GM10266 (cell line): ENCODE results near the gene PLD5.
"Not testable (repeated sequence)": the region's sequence is repeated elsewhere in the genome, so short reads cannot be mapped to it uniquely, and the experiment has no call there.

Experiments used
- DNase-seq: peaks from one replicate; pipeline ENCODE4 v3.0.0; 2012; ENCODE audit errors: extremely low spot score
- CTCF ChIP-seq: IDR thresholded peaks from 2 replicates; pipeline ENCODE4 v1.5.1; 2012; ENCODE audit warnings: mild to moderate bottlenecking, low read depth; ENCODE audit not compliant: control insufficient read depth, insufficient read depth; ENCODE audit errors: missing control alignments

PLD5 gene

GRCh38 chr1:242120432-242120831 lies 404.1 kb downstream of the PLD5 start:
- TF ChIP-seq CTCF = no peak
- DNase-seq = no peak

- no peak for DNase-seq
- TF ChIP-seq CTCF = no peak
Observed at GRCh38 chr1:242100921-242101320, 423.6 kb downstream of the PLD5 start.

GRCh38 chr1:242097283-242097682 lies 427.2 kb downstream of the PLD5 start:
- not testable (repeated sequence) for DNase-seq

- DNase-seq = no peak
- TF ChIP-seq CTCF = no peak
Observed at GRCh38 chr1:242093116-242093515, 431.4 kb downstream of the PLD5 start.

- DNase-seq = no peak
- no peak for TF ChIP-seq CTCF
Observed at GRCh38 chr1:242089911-242090310, 434.6 kb downstream of the PLD5 start.

- no peak for DNase-seq
- TF ChIP-seq CTCF = no peak
Observed at GRCh38 chr1:242088875-242089274, 435.6 kb downstream of the PLD5 start.

- TF ChIP-seq CTCF = no peak
- DNase-seq = no peak
Observed at GRCh38 chr1:242086706-242087105, 437.8 kb downstream of the PLD5 start.

GRCh38 chr1:242086093-242086492 lies 438.4 kb downstream of the PLD5 start:
- TF ChIP-seq CTCF = no peak
- DNase-seq = no peak
